ENCODE data around the gene ACOX2.
A peak's percentile ranks its signal among the peaks of the same experiment; 100 is the strongest.

Gene ACOX2

GRCh38 chr3:58534592-58535494 is 2.1 kb downstream of the ACOX2 start:
- TF ChIP-seq, protein P1, sequence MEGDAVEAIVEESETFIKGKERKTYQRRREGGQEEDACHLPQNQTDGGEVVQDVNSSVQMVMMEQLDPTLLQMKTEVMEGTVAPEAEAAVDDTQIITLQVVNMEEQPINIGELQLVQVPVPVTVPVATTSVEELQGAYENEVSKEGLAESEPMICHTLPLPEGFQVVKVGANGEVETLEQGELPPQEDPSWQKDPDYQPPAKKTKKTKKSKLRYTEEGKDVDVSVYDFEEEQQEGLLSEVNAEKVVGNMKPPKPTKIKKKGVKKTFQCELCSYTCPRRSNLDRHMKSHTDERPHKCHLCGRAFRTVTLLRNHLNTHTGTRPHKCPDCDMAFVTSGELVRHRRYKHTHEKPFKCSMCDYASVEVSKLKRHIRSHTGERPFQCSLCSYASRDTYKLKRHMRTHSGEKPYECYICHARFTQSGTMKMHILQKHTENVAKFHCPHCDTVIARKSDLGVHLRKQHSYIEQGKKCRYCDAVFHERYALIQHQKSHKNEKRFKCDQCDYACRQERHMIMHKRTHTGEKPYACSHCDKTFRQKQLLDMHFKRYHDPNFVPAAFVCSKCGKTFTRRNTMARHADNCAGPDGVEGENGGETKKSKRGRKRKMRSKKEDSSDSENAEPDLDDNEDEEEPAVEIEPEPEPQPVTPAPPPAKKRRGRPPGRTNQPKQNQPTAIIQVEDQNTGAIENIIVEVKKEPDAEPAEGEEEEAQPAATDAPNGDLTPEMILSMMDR (IDR thresholded peaks at IDR 0.05; ENCODE audit: low read depth, low read length) = no peak
- no peak overlapping the region for H3K4me3 ChIP-seq (ENCODE audit: low read depth, low read length)

DNA sequence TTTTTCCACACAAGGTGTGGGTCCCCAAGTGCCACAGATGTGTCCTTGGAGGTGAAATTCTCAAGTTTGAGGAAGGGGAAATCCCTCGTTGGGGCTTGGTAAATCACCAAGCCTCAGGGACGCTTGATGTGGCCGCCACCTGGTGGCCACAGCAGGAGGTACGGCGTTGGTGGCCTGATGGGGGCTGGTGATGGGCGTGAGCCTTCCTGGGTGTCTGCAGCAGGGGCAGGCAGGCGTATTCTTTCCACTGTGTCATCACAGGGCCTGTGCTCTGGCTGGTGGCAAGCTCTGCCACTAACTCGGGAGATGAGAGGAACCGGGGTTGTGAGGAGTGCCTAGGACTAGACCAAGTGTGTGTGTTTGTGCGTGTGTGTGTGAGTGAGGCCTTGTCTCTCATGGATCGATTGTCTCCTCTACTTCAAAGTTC is 4.2 kb downstream of the ACOX2 start:
- TF ChIP-seq, protein P1 (IDR thresholded peaks at IDR 0.05; ENCODE audit: low read depth, low read length) = peak; percentile 93
- H3K4me3 ChIP-seq (ENCODE audit: low read depth, low read length) = no peak overlapping the region

DNA sequence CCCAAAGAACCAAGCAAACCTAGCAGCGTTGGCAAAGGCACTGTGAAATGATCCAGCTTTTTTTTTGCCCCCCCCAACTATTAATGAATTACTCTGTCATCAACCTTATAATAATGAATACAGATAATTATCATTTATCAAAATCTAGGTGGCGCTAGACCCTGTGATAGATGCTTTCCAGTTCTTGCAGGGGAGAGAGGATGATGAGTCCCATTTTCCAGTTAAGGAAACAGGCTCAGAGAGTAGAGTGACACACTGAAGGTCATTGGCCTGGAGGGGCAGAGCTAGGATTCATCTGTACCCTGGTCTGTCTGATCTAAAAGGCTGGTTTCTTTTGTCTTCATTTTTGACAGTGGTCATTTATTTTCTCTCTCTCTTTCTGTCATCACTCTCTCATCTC is 5.0 kb downstream of the ACOX2 start:
- TF ChIP-seq, protein P1 (IDR thresholded peaks at IDR 0.05; ENCODE audit: low read depth, low read length) = no peak

DNA sequence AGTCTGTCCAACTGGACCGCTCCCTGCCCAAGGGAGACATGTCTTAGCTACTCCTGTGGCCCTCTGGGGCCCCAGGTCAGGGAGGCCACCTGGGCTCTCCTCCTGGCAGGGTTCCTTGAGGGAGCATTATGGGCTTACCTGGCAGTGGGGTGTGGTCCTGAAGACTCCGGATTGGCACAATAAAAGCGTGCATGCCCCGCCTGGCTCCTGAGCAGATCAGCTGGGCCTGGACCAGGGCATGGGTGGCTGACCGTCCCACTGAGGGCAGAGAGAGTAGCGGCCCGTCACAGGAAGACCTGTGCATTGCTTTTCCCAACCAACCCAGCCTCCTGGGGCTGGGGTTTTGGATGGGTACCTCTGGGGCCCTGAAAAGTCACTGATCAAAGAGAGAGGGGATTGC is 5.4 kb downstream of the ACOX2 start:
- TF ChIP-seq, protein P1 (IDR thresholded peaks at IDR 0.05; ENCODE audit: low read depth, low read length) = no peak
- no peak overlapping the region for H3K4me3 ChIP-seq (ENCODE audit: low read depth, low read length)

More for the DNA sequence above, 5.0 kb downstream of the ACOX2 start:
- no peak overlapping the region for H3K4me3 ChIP-seq (ENCODE audit: low read depth, low read length)

DNA sequence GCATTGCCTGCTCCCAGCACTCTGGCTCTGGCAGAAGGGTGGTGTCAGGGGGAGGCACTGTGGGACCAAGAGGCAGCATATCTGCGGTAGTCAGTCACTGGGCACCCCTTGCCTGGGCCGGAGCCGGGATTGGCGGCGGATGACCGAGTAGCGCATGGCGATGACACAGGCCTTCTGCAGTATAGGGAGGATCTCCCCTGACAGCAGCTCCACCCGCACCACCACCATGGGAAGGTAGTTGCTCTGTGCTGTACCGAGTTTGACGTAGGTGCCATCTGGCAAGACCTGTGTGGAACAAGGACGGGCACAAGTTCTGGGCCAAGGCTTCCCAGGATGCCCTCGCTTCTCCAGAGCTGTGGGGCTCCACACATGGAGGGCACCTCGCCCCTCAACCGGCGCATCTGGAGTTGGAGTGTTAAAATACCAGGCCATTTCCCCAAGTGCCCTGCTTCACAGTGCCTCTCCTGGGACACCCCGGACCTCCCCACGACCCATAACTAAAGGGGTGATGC is 6.6 kb downstream of the ACOX2 start:
- H3K4me3 ChIP-seq (ENCODE audit: low read depth, low read length) = no peak overlapping the region
- TF ChIP-seq, protein P1 (IDR thresholded peaks at IDR 0.05; ENCODE audit: low read depth, low read length) = no peak

DNA sequence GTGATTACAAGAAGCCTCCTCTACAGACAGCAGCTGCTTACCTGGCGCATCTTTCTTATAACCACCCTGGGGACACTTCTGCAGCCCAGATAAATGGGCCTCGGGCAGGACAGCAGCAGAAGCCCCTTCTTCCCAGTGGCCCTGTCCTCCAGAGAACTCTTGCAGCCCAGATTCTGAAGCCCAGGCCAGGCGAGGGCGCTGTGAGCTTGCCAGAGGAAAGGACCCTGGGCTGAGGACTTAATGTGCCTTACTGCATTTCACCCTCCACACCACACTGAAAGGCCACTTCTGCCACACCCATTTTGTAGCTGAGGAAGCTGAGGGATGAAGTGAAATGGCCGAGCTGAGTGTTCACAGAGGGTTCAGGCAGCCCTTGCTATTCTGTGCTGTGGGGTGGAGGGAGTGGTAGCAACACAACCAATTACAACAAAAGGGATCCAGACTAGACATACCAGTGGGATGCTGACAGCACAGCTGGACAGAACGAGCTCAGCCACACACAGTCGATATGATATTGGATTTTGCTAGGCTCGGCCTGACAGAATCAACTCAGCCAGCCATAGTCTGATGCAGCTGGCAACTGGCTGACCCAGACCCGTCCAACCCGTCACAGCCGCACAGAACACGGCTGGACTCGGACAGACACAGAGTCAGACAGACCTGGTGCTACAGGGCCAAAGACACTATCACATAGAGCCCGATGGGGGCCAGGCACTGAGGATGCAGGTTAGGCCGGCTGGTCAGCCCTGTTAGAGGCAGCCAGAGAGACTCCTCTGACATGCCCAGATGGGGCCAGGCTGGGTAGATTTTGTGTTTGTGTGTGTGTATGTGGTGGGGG is 7.3 kb downstream of the ACOX2 start:
- H3K4me3 ChIP-seq (ENCODE audit: low read depth, low read length) = no peak overlapping the region
- TF ChIP-seq, protein P1 (IDR thresholded peaks at IDR 0.05; ENCODE audit: low read depth, low read length) = peak; percentile 13; the same call in 1 of the 2 replicates

Measured in WI38 (cell line).